DMS79 (cell line): ENCODE measurements around the gene AUTS2.

Source experiments
- DNase-seq: peaks from one replicate; lab custom pipeline; 2025; lab: John Stamatoyannopoulos, UW

The AUTS2 gene

GRCh38 chr7:69687739-69688433 lies 89.6 kb downstream of the AUTS2 start:
- no peak for DNase-seq

GRCh38 chr7:69690329-69690728 lies 92.1 kb downstream of the AUTS2 start:
- no peak for DNase-seq

- no peak for DNase-seq
These were observed 93.1 kb downstream of the AUTS2 start for GRCh38 chr7:69691327-69691726.

- no peak for DNase-seq
These were observed 93.5 kb downstream of the AUTS2 start for GRCh38 chr7:69691734-69692133.

GRCh38 chr7:69692611-69693010 lies 94.3 kb downstream of the AUTS2 start:
- no peak for DNase-seq

GRCh38 chr7:69693042-69693441 lies 94.8 kb downstream of the AUTS2 start:
- DNase-seq, result no peak

GRCh38 chr7:69696054-69696591 lies 97.8 kb downstream of the AUTS2 start:
- no peak for DNase-seq

- DNase-seq, result no peak
These were observed 98.7 kb downstream of the AUTS2 start for GRCh38 chr7:69696686-69697685.

- DNase-seq, result no peak
These were observed 100.0 kb downstream of the AUTS2 start for GRCh38 chr7:69698109-69698825.

GRCh38 chr7:69699931-69700330 lies 101.7 kb downstream of the AUTS2 start:
- no peak for DNase-seq

- DNase-seq, result no peak
These were observed 102.1 kb downstream of the AUTS2 start for GRCh38 chr7:69700331-69700730.

GRCh38 chr7:69701288-69701687 lies 103.0 kb downstream of the AUTS2 start:
- peak; percentile 74 for DNase-seq

- DNase-seq, result no peak
These were observed 104.1 kb downstream of the AUTS2 start for GRCh38 chr7:69702357-69702756.

- DNase-seq, result peak; percentile 58
These were observed 104.8 kb downstream of the AUTS2 start for GRCh38 chr7:69703099-69703498.

GRCh38 chr7:69706070-69706469 lies 107.8 kb downstream of the AUTS2 start:
- no peak for DNase-seq

- peak; percentile 60 for DNase-seq
These were observed 110.6 kb downstream of the AUTS2 start for GRCh38 chr7:69708857-69709256.

- DNase-seq, result no peak
These were observed 112.6 kb downstream of the AUTS2 start for GRCh38 chr7:69710768-69711438.

- DNase-seq, result peak; percentile 59
These were observed 116.8 kb downstream of the AUTS2 start for GRCh38 chr7:69714886-69715576.

- no peak for DNase-seq
These were observed 118.9 kb downstream of the AUTS2 start for GRCh38 chr7:69717221-69717620.

- no peak for DNase-seq
These were observed 121.4 kb downstream of the AUTS2 start for GRCh38 chr7:69719717-69720116.

GRCh38 chr7:69722843-69723242 lies 124.6 kb downstream of the AUTS2 start:
- DNase-seq, result no peak
